ENCODE results near the gene MYADM. TPM values are rescaled to one million over a fixed set of nuclear protein-coding genes. Genes with fewer than 3 reads are reported as not detected.

Gene MYADM
- total and polyA plus RNA-seq, 2 of the 13 experiments (the other 11 are each of a cell fraction or from before 2014, with no cell fraction given) = 19.9 to 38.1 TPM

- TF ChIP-seq ZNF746 (CRISPR knock-in tag; IDR thresholded peaks at IDR 0.05) (no peak), NRL (CRISPR knock-in tag; IDR thresholded peaks at IDR 0.05; ENCODE audit: borderline replicate concordance) (no peak), KIAA2018 (CRISPR knock-in tag; IDR thresholded peaks at IDR 0.05; ENCODE audit: borderline replicate concordance) (no peak), SNAPC5 (CRISPR knock-in tag; IDR thresholded peaks at IDR 0.05; ENCODE audit: borderline replicate concordance) (no peak), PBX3 (CRISPR knock-in tag; IDR thresholded peaks at IDR 0.05; ENCODE audit: borderline replicate concordance) (no peak), ZUFSP (CRISPR knock-in tag; IDR thresholded peaks at IDR 0.05; ENCODE audit: borderline replicate concordance) (no peak), KMT2A (CRISPR knock-in tag; IDR thresholded peaks at IDR 0.05) (no peak), THAP9 (CRISPR knock-in tag; IDR thresholded peaks at IDR 0.05; ENCODE audit: borderline replicate concordance) (peak; percentile 39; the same call in 1 of the 2 replicates), SATB2 (CRISPR knock-in tag; IDR thresholded peaks at IDR 0.05) (no peak)
- TF ChIP-seq, protein P1, sequence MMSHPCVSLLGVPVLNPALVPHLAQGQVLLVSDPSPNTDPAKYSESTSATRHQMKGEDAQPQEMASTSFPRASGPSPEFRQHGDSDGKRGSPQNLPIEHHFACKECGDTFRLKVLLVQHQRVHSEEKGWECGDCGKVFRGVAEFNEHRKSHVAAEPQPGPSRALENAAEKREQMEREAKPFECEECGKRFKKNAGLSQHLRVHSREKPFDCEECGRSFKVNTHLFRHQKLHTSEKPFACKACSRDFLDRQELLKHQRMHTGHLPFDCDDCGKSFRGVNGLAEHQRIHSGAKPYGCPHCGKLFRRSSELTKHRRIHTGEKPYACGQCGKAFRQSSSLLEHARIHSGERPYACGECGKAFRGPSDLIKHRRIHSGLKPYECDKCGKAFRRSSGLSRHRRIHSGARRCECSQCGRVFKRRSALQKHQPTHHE (CRISPR knock-in tag; IDR thresholded peaks at IDR 0.05; ENCODE audit: borderline replicate concordance) = peak; percentile 30; the same call in 1 of the 2 replicates
Measured at GRCh38 chr19:53867225-53868090, at the start of gene MYADM (continued).

Data from HepG2 (cell line).